D341Med (cell line): ENCODE results near the gene FAM107B.
"Not testable (repeated sequence)": the region's sequence is repeated elsewhere in the genome, so short reads cannot be mapped to it uniquely, and the experiment has no call there.

ENCODE experiments used
- DNase-seq: peaks from one replicate; pipeline ENCODE4 v3.0.0; 2012; ENCODE audit warnings: low spot score

Gene FAM107B

DNA sequence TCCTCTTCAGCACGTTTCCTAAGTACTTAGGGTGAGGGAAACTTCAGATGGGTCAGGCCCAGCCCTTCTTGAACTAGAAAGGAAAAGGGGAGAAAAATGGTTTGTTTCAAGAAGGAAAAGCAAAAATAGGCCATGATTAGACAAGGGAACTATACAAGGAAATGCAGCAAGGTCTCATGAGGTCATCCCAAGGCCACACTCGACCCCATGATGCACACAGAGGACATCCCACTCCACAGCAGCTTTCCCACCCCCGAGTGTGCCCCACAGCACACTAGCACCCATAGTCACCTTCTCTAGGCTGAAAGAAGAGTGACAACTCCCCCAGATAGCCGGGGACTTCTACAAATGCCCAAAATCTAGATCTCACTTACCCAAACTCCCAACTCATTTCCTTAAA lies 173.4 kb downstream of the FAM107B start:
- no peak for DNase-seq

DNA sequence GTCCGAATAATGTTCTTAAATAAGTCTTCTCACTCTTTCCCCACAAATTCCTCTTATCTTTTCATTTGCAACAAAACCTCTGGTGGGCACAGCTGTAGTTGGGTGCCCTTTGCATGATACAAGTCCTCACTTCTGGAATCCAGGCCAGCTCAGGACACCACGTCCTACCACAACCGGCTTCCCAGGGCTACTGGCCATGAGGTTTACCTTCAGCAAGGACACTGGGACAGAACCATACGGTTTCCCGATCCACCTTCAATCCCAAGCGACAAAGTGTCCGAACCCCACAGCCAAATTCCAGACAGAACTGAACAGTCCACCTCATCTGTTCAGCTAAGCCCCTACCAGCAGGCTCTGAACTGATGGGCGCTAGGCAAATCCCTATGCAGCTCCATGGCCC lies 174.6 kb downstream of the FAM107B start:
- DNase-seq = no peak

DNA sequence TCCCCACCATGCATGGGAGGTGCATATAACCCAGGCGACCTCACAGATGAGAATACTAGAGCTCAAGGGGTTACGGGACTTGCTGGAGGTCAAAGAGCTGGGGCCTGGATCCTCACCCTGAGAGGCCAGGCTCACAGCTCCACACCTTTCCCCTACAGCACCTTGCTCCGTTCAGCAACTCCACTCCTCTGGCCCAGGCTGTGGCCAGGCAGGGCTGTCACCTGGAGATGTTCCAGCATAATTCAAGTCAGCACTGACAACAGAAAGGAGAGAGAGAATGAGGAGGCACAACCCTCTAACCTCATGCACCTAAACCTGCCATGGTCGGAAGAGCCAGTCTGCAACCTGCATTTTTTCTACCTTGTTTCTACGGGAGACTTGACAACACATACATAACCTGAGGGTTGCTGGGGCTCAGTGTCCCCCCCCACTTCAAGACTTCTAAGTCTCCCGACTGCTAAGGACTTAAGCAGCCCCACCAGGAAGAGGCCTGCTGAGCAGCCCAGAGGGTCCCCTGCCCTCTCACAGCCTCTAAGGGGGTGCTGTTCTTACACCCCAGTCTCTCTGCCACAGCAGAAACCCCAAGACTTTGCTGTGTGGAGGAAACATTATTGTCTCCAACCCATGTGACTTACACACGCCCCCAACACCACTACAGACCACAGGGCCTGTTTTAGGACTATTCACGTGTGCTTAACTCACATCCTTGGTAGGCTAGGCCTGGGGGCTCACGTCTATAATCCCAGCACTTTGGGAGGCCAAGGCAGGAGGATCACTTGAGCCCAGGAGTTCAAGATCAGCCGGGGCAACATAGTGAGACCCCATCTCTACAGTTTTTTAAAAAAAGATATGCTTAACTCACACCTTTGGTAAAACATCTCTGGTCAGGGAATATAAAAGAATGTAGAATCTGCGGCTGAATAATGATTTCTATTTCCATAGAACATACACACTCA lies 175.6 kb downstream of the FAM107B start:
- DNase-seq = no peak

DNA sequence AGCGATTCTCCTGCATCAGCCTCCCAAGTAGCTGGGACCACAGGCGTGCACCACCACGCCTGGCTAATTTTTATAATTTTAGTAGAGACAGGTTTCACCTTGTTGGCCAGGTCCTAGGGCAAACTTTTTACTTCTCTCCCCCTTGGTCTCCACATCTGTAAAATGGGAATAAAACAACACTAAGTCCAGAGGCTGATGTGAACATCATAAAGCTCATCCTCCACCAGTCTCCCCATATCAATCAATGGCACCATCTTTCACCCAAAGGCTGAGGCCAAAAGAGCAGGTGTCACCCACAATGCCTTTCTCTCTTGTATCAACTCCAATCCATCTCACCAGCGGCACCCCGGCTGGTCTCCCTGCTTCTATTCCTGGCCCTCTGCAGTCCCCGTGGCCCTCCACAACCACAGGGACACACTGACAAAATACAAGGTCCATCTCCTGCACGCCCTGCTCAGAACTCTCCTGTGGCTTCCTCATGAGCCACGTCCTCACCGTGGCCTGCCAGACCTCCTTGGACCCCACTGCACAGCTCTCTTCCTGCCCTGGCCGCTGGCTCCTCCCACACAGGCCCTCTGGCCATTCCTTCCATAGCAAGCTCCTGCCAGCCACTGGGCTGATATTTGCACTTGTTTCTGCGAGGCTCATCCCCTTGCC lies 179.0 kb downstream of the FAM107B start:
- DNase-seq = no peak

DNA sequence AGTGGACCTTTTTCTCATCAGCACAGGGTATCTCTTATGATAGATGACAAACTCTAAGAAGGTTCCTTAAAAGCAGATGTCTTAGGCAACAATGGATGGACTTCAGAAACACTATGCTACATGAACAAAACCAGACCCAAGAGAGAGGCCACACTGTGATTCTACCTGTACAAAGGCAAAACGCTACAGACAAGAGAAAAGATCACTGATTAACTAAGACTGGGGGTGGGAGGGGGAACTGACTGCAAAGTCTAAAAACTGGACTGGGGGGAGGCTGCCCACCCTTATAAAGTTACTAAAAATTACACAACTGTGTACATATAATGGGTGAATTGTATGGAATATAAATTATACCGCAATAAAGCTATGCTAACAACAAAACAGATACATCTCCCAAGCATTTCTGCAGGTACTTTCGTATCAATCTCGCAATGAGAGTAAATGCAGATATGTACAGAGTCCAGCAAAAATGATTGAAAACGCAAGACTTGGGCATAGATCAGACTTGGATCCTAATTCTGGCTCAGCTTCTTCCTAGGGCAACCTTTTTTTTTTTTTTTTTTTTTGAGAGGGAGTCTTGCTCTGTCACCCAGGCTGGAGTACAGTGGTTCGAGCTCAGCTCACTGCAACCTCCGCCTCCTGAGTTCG lies 179.7 kb downstream of the FAM107B start:
- no peak for DNase-seq

DNA sequence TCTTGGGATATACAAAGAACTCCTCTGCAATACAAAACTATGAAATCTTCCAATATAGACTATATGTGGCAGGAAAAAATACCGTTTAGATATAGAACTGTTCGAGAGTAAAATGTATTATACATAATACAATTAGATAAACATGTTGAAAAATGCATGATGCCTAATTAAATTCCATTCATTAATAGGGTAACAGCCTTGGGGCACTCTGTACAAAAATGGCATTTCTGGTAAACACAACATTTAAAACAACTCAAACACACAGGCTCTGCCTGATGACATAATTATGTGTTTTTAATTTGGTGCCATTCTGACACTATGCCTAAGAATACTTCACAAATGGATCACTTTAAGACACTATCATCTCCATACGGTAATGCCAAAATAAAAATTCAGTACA lies 180.9 kb downstream of the FAM107B start:
- DNase-seq = no peak

DNA sequence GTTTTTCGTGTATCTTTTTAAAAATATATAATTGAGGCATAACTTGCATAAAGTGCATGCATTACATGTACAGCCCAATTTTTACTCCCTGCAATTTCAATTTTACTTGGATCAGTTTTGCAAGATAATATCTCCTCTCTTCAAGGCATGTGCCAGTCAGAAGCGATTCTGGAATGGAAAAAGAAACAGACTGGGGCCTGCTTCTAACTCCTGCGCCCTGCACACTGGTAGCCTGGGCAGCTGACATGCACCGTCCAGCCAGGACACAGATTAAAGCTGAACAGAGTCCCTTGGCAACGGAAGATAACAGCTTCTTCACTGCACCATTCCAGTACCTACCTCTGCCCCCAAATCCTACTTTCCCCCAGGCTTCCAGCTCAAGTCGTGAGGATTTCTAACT lies 182.1 kb downstream of the FAM107B start:
- no peak for DNase-seq

DNA sequence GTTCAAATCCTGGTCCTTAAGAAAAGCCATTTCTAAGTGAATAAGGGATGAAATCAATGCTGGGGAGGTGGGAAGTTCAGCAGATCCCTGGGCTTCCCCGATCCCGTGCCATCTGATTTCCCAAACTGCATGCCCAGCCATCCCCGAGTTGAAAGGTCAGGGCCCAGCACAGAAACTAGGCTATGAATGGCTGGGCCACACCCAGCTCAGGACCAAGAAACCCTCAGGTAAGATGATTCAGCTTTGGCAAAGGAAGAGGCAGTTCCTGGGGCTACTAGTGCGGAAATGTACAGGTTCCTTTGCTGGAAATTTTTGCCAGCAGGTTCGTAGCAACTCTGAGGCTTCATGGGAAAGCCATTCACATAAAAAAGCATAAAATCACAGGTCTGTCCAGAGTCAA lies 182.7 kb downstream of the FAM107B start:
- DNase-seq = no peak

DNA sequence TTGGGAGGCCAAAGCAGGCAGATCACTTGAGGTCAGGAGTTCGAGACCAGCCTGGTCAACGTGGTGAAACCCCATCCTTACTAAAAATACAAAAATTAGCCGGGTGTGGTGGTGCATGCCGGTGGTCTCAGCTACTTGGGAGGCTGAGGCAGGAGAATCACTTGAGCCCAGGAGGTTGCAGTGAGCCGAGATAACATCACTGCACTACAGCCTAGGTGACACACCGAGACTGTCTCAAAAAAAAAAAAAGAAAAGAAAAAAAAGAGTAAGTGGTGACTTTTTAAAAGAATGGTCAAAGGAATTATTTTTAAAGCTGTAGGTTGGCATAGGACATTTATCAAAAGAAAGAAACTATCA lies 185.8 kb downstream of the FAM107B start:
- DNase-seq = not testable (repeated sequence)

DNA sequence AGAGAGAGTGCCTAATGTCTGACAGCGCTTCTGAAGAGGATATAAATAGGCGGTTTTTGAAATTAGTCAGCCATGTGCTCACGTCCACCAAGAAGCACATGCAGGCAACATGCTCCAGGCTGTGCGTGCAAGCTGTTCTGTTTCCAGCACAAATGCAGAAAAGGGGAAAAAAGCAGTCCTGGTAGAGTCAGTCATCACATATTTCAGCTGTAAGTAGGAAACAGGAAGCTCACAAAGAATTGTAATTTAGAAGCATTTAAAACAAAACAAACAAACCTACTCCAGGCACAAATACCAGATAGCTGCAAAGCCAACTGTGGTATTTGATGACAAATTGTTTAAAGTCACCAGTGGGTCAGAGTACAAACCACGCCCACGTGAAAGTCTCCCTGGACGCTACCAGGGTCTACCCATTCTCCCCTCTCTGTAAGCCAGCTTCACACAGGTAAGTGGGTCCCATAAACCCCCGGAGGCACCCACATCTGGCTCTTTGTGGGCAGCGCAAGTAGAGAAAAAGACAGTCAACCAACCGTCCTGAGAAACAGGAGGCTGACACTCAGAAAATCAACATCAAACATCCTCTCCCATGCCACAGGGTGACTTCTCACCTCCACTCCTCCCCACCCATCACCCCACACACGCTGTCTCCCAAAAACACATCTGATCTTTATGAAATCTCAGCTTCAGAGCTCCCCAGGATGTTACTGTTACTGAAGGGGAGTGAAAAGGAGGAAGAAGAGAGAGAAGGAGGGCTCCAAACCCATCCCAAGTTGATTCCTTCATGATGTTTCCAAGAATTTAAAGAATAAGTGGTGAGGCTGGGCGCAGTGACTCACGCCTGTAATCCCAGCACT lies 186.4 kb downstream of the FAM107B start:
- DNase-seq = no peak

DNA sequence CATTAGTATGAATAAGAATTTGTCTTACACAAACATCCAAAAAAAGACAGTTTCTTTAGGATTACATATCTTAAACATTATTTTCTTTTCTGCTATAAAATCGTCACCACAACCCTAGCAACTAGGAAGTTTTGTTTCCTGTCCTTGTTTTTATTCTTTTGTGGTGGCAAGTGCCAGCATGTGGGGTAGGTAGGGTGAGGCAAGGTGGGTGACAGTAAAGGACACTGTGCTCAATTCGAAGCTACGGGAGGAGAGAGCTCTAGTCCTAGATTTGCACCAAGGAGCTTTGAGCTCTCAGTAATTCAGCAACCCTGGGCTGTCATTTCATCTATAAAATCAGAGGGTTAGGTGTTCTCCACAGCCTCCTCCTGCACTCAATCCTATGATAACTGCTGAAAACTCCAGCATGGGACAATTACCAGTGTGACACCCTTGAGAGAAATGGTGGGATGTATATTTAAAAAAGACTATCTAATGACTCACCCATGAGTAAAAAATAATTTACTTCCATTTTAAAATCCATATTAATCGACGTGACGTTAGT lies 187.1 kb downstream of the FAM107B start:
- no peak for DNase-seq

DNA sequence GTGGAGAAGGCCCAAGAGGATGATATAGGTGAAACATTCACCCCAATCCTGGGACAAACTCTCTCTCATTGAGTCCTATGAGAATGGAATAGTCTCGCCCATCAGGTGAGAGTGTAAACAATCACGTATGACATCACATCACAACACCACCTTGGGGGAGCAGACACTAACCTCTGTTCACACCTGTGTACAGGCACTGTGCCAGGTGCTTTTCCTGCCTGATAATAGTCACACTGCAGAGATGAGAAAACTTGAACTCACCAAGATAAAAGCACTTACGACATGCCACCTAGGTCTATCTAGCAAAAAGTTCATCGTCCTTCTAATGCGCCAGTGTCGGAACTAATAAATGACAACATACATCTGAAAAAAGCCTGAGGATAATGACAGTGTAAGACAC lies 187.8 kb downstream of the FAM107B start:
- DNase-seq = no peak

DNA sequence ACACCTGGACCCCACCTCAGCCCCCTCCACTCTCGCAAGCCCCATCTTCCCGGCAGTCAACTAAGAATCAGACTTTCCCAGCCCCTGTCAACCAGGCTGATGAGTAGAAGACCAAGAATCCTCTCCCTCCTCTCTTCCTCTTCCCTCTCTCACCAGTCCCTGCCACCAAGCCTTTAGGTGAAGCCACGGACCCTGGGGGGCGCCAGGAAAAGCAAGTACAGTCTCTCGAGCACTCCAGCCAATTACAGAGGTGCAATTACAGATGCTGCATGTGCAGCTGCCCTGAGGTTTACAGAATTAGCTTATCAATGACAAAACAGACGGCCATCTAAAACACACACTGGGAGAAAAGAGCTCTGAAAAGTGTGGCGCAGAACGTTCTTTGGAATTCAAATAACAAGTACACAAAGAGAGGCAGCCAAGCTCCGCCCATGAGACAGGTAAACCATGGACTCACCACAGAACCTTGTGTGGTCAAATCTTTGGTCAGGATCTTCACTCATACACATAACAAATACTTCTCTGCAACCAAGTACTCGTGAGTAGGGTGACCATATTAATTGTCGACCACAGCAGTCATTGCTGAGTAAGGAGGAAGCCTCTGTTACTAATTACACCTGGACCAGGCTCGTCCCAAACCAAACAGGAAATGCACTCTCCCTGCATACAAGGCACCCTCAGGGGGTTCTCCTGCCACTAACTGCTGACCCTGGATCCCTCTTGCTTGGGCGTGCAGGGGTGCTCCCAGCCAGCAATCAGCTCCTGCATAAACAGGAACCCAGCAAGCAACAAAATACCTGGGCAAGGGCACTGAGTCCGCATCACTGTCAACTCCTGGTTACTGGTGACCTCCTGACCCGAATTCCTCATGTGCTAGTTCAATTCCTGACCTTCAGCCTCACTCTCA lies 189.2 kb downstream of the FAM107B start:
- DNase-seq = no peak

DNA sequence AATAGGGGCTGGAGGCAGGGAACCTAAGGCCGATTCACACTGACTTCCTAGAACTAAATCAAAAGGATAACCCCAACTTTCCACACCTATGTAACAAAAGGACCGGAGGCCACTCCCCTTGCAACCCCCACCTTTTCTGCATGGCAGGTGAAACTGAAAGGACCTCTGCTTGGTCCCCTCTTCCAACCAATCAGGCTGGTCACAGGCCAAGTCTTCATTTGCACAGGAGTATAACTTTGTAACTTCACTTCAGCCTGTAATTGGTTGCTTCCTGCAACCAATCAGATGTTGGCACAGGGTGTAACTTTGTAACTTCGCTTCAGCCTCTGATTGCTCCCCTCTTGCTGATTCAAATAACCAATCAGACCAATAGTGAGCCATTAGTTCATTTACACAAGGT lies 190.0 kb downstream of the FAM107B start:
- DNase-seq = no peak

DNA sequence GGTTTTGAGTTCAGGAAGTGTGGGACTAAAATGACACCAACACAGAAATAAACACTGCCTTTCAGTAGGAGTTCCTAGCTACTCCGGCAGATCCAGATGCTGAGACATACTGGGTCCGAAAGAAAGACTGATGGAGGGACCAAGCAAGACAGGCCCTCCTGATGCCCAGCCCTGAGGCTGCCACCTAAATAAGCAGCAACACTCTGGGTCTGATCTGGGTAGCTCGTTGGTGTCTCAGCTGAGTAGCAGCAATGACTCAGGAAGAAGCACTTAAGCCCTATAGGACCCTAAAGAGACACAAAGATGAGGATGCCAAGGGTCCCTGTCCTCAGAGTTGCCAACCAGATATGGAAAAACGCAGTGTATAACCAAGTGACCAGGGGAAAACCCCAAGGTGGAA lies 190.7 kb downstream of the FAM107B start:
- DNase-seq = no peak

DNA sequence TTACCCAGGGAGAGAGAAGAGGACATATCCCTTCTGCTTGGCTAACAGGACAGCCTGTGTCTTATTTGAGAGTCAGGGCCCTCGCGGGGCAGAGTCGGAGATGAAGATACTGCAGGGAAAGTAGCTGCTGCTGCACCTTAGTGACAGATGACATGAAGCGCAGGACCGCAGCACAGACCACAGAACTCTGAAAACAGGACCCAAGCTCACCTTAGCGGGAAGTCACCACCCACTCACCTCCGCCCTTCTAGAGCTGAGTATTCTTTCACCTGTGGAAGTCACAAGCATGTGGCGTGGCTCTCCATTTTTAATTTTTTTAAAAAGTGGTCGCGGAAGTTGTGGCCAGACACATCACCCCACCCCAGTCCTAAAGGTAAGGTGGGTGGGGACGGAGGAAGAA lies 191.4 kb downstream of the FAM107B start:
- no peak for DNase-seq

DNA sequence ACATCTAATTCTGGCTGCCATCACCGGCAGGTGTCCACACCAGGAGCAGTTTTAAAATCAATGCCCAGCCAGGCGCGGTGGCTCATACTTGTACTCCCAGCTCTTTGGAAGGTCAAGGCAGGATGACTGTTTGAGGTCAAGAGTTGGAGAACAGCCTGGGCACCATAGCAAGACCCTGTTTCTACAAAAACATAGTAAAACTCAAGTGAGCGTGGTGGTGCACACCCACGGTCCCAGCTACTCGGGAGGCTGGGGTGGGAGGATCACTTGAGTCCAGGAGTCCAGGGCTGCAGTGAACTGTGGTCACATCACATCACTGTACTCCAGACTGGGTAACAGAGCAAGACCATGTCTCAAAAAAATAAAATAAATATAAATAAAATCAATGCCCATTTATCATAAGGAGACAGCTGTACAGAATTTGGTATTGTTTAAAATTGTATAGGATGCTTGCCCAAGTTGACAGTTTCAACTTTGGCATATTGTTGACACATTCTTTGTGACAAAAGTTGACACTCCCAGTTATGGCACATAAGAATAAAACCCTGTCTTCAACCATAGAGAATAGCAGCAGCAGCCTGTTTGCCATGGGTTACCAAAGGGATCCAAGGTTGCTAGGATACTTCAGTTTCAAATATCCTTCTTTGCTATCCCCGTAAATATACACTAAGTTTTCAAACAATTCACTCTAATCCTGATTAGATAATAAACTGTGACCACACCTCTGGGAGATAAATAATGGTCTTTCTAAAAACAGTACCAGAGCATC lies 193.0 kb downstream of the FAM107B start:
- DNase-seq = no peak

DNA sequence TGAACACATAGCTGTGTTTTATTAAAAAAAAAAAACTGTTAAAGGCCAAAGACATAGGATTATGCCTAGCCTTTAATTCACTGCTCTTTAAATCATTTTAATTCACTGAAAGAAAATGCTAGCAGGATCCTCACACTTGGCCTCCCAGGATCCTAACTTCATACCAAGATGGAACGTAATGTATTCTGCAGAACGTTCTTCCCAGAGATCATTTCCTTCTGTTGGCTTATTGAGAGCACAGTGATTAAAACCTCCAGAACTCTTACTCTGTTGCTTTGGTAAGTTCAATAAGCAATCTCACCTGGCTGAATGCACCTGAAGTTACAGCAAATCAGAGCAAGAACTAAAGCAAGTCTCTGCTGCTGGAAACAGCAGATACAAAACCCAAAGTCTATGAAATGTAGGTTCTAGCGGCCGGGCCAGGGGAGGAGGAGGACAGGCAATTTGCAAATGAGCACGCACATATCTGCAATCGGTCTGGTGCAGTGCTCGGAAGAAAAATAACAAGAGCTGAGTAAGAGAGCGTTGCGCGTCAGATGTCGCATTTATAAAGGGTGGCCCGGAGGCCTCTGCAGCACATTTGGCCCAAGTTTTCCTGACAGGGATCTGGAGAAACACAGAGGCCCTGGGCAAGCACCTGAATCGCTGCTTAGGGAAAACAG lies 193.9 kb downstream of the FAM107B start:
- DNase-seq = no peak

DNA sequence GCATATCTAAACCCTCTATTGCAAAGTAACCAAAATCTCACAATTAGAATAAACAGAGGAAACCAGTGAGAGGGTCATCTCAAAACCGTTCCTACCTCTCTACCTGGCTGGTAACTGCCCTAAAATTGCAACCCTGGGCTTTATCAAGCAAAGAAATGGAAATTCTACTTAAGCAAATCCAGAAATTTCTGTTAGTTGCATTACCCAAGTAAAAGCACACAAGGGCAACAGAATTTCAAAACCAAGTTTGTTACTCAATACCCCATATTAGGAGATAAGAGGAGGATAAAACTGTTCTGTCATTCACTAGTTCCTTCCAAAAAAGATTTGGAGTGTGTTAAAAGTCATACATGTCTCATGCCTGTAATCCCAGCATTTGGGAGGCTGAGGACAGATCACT lies 195.3 kb downstream of the FAM107B start:
- DNase-seq = no peak
